HG03432 (cell line): ENCODE measurements around the gene GUCA1A.
"Not testable (repeated sequence)": the region's sequence is repeated elsewhere in the genome, so short reads cannot be mapped to it uniquely, and the experiment has no call there.

Experiments used
- ATAC-seq: cut with Tn5 transposase; IDR thresholded peaks from one replicate; pipeline ENCODE4 v1.9.1; 2021; ENCODE audit warnings: mild to moderate bottlenecking, moderate library complexity; ENCODE audit not compliant: unreplicated experiment

GUCA1A gene

DNA sequence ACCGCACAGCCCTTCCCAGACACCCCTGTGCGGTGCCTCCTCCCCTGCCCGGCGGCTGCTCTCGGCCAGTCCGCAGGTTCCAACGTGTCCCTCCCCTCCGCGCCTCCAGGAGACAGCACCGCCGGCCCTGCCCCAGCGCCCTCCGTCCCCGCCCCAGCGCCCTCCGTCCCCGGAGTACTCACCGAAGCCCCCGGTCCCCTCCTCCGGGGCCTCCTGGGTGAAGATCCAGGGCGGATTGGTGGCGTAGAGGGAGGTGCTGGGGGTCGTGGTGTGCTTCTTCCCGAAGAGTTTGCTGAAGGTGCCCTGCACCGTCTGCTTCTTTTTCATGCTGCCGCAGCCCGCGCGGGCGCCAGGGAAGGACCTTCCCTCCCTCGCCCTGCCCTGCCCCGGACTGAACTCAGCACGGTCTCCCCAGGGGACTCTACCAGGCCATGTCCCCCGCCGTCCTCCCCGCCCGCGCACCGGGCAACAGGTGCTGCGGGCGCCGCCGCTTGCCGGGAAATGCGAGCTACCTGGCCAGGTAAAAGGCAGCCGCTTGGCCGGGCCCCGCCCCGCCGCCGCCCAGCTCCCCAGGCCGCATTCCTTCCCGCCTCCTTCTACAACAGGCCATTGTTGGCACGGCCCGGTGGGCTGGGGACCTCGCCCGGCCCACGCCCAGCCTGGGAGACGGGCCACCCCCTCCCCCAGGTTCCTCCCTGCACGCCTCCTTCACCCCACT lies 30.9 kb upstream of the GUCA1A start, which contains the start of gene C6orf132:
Gene C6orf132, minus strand, starts transcription at position 503 of the 718 bp plus-strand sequence. Its CDS starts 176 bp downstream, at position 327.
- no peak for ATAC-seq

DNA sequence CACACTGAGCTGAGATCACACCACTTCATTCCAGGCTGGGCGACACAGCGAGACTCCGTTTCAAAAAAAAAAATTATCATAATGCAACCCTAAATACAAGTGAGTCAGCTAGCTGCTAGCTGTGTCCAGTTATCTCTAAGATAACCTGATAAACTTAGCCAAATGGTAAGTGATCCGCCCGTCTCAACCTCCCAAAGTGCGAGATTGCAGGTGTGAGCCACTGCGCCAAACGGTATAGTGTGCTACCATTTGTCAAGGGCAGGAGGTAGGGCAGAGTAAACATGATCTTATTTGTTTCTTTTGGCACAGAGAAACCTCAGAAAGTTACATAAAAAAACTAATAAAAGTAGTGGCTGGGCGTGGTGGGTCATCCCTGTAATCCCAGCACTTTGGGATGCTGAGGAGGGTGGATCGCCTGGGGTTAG lies 26.0 kb upstream of the GUCA1A start:
- ATAC-seq = no peak

DNA sequence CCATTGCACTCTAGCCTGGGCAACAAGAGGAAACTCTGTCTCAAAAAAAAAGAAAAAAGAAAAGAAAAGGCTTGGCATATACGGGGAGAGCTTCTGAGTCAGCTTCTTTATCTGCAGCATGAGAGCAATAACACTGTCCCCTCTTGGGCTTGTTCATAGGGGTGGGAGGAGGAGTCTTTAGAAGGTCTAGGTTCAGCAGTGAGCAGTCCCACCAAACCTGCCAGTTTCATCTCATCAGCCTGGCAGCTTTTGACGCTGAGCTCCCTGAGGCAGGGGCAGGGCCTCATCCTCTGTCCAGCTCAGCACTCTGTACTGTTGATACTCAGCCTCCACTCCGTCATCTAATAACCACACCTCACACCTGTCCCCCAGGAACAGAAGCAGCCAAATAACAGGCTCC lies 25.1 kb upstream of the GUCA1A start:
- ATAC-seq = no peak

DNA sequence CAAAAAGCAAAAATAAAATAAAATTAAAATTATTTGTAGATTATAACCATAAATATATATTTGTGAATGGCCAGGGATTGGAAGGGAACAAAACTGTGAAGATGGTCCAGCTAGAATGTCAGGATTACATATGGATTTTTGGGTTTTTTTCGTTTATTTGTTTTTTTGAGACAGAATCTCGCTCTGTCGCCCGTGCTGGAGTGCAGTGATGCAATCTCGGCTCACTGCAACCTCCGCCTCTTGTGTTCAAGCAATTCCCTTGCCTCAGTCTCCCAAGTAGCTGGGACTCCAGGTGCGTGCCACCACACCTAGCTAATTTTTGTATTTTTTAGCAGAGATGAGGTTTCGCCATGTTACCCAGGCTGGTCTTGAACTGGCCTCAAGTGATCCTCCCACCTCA lies 22.9 kb upstream of the GUCA1A start:
- ATAC-seq = no peak

DNA sequence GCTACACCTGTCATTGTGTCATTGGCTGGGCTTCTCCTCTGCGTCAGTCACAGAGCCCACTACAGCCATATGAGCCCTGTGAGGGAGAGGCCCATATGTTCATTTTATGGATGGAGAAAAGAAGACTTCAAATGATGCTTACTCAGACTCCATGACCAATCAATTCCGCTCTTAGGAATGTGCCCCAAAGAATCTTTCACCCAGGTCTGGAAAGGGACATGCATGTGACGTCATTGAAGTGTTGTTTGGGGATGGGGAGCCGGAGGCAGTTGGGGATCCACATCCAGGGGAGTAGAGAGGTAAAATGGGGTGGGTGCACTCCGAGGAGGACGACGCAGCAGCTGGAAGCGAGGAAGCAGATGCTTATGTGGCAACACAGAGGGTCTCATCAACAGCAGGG lies 21.1 kb upstream of the GUCA1A start:
- ATAC-seq = no peak

DNA sequence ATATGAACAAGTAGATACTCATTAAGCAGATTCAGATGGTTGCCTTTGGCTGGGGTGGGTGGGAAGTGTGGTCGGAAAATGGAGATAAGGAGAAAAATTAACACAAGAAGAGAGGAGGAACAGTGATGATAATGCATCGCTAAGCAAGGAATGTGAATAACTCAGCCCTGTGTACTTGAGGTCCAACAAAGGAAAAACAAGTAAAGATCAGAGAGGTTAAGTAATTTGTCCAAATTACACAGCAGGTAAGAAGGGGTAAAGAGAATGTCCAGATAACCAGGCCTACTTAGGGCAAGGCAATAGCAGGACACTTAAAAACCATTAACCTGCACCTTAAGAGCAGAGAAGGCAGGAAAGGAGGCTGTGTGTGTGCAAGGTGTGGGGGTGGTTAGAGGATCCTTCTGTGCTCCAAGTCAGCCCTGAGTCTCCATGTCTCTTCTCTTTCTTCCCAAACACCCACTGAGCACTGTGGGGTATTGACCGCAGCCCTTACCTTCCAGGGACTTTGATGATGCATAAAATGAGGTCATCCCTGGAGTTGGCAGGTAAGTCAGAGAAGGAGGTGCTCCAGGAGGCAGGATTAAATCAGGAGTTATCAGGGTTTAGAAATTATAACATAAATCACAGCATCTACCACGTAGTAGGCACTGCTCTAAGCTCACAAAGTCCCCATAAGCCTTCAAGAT lies 20.5 kb upstream of the GUCA1A start:
- not testable (repeated sequence) for ATAC-seq

DNA sequence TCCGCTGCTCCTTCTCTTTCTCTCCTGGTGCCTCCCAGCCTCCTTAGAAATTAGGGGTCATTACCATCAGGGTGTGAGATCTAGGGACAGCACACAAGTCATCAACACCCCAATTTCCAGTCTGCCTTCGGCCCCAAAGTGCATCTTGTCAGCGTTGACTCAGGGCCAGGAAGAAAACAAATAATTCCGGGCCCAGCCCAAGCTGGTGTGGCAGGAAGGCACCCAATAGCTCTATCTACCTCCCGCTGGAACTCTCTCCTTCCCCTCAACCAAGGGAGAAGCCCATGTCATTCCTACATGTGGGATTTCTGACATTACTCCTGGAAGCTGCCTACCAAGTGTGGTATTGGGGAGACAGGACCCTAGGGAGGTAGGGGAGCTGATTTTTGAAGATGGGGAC lies 19.2 kb upstream of the GUCA1A start:
- no peak for ATAC-seq

DNA sequence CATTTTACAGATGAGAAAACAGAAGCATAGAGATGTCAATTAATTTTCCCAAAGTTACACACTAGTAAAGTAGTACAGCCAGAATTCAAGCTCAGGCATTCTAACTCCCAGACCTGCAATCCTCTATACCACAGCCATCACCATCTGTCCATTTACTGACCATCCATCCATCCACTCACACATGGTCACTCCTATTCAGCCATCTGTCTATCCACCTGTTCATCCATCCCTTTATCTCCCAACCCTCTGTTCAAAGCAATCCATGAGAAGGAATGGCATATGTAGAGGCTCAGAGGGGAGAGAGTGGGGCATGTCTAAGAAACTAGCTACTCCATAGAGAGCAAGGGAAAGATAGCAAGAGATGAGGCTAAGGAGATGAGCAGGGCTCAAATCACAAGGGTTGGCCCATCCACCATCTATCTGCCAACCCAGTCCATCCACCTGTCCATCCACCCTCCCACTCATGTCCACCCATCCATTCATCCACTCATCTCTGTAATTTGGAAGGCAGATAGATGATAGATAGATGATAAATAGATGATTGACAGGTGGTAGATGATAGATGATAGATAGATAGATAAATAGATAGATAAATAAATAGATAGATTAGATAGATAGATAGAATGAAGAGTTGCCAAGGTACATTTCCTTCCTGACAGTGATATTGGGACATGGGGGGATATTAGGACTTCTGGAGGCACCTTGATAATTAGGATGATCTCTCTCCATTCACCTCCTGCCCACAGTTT lies 18.5 kb upstream of the GUCA1A start:
- ATAC-seq = no peak

DNA sequence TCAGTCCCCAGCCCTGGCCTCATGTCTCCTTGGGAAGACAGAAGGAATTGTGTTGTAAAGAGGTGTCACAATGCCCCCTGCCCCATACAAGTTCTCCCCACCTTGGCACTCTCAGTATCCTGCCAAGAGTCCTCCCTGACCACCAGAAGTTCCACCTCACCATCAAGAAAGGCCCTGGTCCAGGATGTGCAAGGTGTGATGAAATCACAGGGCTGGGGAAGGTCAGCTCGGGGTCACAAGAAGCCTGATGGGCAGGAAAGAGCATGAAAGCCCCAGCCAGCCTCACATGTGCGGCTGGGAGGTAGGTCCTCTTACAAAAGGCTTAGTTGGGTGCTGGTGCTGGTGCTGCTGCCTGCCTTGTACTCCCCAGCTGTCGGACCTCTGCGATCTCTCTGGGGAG lies 17.9 kb upstream of the GUCA1A start:
- no peak for ATAC-seq

DNA sequence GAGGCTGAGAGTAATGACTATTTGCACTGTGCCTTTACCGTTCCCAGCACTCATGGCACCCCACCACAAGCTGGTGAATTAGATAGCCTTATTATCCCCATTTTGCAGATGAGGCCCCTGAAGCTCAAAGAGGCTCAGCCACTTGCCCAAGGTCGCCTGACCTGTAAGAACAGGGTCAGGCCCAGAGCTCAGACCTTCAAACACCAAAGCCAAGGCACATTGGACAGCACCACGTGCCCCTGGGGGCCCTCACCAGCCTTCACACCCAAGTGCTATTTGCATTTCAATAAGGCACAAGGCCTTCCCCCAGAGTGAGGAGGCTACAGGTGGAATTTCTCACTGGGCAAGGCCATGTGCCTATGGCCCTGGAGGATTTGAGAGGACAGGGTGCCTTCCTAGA lies 16.5 kb upstream of the GUCA1A start:
- ATAC-seq = no peak

DNA sequence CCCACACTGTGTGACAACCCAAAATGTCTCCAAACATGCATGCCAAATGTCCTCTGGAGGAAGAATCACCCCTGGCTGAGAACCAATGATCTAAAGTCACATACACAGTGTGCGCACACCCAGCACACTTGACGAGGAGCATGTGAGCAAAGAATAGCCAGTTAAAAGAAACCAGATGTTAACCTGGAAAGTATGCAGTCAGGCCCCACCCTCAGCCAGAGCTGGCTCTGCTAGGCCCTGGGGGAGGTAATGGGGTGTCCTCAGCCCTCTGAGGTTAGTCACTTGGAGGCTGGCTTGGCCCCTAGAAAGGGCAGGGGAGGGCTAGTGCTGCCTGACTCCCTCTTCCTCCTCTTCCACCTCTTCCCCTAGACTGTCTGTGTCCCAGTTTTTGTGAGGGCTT lies 15.2 kb upstream of the GUCA1A start:
- ATAC-seq = no peak

DNA sequence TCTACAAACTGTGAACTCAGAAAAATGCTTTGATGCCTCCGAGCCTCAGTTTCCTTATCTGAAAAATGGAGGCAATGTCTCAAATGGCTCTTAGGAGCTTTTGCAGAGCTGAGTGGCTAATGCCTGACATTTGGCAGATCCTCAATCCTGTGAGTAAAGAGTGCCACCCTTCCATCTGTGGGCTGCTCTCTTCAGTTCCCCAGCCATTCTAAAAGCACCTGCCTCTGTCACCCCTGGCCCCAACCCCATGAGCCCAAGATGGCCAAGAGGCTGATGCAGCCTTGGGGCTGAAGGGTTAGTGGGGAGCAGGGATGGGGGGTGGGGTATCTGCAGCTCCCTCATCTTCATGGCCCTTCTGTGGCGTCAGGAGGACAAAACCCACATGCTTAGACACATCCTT lies 14.5 kb upstream of the GUCA1A start:
- ATAC-seq = no peak

DNA sequence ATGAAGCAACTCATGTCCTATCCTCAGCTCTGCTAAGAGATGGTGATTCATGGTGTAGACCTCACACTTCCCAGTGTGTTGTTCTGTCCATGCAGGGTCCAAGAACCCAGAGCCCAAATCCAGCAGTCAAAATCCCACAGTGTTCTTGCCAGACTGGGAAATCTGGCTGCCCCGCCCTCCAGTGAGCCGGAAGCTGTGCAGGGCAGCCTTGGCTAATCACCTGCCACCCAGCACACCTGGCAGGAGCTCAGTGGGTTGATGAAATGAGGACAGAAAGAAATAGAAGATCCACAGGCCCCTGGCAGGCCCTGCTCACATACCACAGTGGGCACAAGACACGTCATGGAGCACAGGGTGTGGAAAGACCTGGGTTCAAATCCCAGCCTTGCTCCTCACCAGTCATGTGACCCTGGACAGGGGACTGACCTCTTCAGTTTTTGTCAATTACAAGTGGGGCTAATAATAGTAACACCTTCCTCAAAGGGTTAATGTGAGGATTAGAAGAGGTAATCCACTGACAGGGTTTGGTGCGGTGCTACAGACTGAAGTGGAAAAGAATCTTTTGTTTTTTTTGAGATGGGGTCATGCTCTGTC lies 13.6 kb upstream of the GUCA1A start:
- no peak for ATAC-seq

DNA sequence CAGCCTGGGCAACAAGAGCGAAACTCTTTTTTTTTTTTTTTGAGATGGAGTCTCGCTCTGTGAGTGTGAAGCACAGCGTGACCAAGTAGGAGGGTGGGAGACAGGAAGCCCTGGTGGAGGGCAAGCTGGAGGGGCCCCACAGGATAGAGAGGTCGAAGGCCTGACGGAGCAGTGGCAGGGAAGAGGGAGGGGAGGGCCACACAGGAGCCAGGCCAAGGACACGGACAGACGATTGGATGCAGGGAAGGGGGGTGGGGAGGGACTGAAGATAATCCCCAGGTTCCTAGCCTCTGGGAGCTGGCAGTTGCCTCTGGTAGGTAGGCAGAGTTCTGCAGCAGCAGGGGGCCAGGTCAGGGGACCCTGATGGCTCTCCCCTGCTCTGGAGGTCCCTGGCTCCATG lies 10.8 kb upstream of the GUCA1A start:
- no peak for ATAC-seq

DNA sequence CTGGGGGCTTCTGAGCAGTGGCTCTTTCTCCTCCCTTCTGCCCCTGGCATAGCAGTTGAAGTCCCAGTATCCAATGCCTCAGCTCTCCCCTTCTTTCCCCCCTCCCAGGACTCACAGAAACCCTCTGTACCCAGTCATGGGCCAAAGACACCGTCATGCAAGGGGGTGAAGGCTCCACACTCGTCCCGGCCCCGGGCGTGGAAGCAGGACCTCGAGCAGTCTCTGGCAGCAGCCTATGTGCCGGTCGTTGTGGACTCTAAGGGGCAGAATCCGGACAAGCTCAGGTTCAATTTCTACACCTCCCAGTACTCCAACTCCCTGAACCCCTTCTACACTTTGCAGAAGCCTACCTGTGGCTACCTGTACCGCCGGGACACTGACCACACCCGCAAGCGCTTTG lies 10.4 kb upstream of the GUCA1A start:
- no peak for ATAC-seq

DNA sequence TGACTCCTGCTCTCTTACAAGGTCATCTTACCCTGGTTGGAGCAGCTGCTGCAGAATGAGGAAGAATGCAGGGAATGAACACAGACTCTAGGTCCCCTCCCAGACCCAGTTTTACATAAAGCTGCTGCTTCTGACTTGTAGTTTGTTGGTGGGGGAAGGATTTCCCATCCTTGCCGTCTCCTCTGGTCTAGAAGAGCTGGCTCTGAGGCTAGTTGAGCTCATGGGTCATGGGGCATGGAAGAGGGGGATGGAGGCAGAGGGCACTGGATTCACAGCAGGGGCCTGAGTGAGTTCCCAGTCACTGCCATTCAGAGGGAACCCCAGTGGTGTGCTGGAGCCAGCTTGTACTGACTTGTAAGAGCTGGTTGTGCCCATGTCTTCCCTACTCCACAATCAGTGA lies 9.2 kb upstream of the GUCA1A start:
- no peak for ATAC-seq

DNA sequence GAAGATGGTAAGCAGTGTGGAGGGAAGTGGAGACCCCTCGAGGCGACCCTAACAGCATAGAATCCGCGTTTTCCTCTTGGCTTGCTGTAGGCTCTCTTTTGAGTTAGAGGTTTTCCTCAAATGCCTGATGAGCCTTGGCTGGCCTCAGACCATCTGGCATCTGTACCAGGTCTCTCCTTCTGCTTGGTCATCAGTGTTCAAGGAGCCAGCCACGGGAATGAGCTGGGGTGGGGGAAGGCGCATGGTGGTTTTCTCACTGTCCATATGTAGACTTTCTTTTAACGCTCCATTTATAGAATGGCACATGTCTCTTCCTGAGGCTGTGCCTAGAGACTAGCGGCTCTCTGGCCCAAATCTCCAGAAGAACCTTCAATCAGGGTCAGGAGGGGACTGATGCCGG lies 8.1 kb upstream of the GUCA1A start:
- no peak for ATAC-seq

DNA sequence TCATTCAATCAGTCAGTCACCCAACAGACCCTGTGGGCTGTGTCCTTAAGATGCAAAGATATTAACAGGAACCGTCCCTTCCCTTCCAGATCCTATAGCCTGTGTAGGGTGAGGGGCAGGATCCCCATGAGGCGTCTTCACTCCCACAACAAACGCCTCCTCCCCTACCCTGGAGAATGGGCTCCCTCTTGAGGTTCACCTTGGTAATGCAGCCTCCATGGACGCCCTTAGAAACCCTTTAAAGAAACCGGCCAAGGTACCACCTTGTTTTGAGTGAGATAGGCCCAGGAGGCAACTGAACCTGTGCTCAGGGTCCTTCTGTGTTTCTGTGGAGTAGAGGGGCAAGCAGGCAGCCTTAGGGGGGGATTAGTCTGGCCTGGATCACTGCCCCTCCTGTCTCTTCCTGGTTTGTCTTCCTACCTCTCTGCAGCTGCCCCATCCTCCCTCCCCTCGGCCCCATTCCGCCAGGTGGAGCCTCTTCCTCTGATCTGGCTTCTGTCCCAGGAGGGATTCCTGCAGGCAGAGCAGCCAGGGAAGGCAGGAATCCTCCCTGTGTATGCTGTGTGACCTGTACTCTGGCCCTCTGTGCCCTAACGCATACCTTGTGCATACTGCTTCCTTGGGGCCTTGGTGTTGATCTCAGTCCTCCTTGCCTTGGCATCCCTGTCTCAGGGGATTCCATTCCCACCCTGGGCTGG lies 6.6 kb upstream of the GUCA1A start:
- ATAC-seq = no peak

DNA sequence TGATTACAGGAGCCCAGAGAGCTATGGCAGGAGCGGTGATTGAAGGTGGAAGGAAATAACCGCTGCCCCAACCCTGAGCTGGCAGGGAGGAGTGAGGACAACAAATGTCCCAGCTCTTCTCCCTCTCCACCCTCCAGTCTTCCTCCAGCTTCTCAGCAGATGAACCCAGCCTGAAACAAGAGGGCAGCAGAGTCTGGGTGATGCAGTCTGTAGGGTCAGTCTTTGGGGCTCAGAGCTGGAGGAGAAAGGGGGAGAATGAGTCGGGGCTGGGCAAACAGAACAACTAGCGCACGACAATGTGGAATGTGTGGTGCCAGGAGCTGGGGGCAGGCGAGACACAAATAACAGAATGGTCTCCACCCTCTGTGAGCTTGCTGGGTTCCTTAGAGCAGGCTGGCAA lies 4.5 kb upstream of the GUCA1A start:
- no peak for ATAC-seq

DNA sequence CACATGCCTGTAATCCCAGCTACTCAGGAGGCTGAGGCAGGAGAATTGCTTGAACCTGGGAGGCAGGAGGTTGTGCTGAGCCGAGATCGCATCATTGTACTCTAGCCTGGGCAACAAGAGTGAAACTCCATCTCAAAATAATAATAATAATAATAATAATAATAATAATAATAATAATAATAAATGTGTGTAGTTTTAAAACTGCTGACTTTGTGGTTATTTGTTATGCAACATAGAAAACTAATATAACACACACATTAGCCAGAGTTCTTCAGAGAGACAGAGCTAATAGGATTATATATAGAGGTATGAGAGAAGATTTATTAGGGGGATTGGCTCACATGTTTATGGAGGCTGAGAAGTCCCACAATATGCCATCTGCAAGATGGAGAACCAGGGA lies 3.4 kb upstream of the GUCA1A start:
- ATAC-seq = not testable (repeated sequence)
